HPDE6-E6E7 (cell line): ENCODE measurements around the gene ADH5.
"Not testable (repeated sequence)": the region's sequence is repeated elsewhere in the genome, so short reads cannot be mapped to it uniquely, and the experiment has no call there.

Source experiments
- DNase-seq: peaks from one replicate; pipeline ENCODE4 v3.0.0; 2011; ENCODE audit warnings: missing footprints; ENCODE audit errors: extremely low spot score

The ADH5 gene

DNA sequence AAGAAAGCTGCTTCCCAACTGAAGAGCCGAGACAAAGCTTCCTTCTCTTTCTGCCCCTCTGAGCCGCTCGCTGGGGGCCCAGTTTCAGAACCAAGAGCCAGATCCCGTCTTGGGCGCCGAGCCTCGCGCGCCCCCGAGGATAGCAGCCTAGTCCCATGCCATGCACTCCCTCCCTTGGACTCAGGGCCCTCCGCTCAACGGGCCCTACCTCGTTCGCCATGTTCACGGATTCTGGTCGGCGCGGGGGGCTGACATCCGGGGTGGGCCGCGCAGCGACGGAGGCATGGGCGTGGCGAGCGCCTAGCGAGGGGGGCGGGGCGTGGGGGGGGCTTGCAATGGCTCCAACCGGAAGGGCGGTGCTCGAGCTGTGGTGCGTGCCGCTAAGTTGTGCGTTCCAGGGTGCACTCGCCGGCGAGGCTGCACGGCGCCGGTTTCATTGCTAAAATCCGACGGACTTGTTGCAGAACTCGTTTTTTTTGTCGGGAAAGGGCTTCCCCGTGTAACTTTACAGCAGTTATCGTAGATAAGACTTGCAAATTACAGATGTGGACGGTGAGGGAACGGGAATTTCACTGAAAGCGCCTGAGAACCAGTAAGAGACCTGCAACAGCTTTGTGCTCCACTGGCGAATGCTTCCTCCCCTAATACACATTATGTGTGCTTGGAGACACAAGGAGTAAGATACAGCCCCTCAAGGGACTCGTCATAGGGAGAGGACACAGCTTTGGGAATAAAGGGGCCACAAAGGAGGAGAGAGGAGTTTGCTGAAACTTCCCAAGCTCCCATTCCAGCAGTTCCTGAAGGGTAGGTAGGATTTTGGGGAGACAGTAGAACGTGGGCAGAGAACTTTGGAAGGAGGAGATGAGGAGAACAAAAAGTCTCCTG lies at the start of gene ADH5:
Gene ADH5, minus strand, starts transcription at position 308 of the 885 bp plus-strand sequence. Its CDS starts 88 bp downstream, at position 220.
- peak; percentile 67 for DNase-seq

DNA sequence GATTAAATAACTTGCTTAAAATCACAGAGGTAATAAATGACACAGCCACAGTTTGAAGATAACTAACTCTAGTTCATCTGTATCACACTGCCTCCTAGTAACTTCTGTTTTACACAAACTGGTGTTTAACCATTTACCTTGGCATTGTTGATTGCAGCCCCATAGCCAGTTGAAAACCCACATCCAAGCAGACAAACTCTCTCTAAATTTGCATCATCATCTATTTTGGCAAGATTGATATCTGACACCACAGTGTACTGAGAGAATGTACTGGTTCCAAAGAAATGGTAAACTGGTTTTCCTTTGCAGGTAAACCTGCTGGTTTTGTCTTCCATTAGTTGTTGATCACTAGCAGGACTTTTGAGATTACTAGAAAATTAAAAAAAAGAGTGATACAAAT lies 47.7 kb upstream of the ADH5 start:
- DNase-seq, result no peak

DNA sequence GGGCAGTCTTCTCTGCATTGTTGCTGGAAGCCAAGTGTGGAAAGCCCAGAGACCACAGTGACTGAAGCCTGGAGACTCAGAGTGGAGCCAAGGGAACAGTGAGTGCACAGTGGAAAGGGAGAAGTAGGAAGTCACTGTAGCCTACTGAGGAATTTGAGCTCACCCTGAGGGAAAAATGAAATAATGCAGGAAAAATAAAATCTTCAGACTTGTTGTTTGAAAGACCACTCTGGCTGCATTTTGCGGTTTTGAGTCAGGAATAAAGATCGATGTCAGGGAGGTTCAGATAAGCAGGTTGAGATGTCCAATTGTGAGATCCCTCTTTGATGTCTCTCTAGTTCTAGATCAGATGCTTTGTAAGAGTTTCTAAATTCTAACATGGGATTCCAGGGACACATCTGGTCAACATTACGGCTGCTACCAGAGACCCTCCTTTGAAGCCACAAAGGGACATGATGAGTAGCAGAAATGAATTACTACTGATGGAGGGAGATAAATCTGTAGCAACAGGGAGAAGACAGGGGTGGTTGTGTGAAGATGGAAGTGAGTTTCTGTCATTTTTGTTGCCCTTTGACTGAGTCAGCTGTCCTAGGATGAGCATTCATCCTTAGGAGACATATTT lies 47.1 kb upstream of the ADH5 start:
- DNase-seq, result no peak

DNA sequence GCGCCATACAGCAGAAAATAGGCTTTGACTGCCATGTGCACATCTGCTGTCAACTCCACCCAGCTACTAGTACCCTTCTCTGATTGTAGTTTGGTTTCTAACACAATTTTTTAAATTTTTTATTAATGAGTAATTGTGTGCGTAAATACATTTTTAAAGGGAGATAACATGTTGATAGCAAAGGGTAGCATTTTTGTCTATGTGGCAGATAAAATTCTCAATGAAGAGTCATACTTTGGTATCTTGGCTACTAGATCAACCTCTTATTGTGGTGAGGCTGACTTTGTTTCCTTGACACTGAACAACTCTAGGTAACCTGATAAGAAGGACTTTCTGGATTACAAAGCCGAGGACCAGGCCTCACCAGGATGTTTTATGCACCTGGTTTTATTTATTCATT lies 46.0 kb upstream of the ADH5 start:
- no peak for DNase-seq

DNA sequence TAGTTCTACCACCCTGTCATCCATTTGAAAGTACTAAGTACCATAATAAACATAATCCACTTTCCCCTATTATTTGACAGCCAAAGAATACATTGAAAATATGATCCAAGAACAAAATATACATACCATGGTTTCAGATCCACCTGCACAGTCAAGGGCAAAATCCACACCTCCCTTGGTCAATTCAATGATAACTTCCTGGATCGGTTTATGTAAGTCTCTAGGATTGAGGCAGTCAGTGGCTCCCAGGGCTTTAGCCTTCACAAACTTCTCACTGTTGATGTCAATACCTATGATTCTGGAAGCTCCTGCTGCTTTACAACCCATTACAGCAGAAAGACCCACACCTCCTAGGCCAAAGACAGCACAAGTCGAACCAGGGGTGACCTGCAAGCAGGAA lies 42.8 kb upstream of the ADH5 start:
- no peak for DNase-seq

DNA sequence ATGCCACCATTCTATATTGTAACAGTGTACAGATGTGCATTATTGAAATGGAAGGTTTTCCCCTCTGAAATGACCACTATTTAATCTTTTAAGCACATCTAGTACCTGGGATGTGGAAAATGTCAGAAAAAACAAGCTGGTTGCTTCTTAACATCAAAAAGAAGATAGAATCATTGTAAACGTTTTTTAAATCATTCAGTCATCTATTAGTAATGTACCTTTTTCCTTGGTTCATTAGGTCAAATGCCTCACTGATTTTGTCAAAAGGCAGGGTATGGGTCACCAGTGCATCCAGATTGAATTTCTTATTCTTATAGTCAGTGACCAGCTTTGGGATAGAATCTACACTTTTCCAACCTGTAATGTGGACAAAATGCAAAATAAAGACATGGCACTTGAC lies 37.8 kb upstream of the ADH5 start:
- DNase-seq, result no peak

DNA sequence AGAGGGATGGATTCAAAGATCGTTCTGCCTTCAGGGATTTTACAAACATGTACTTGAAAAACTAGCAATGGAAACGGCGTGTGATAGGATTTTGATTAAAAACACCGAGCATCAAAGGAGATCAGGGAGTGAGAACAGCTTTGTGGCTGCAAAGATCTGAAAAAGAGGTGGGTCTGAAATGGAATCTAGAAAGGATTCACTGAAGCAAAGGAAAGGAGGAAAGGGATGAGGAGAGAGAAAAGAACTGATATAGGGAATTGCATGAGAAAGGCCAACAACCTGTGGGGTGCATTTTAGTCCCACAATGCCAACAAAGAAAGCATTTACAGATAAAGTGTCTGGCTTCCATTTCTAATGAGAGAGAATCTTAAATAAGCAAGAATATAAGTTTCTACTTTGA lies 32.4 kb upstream of the ADH5 start:
- no peak for DNase-seq

DNA sequence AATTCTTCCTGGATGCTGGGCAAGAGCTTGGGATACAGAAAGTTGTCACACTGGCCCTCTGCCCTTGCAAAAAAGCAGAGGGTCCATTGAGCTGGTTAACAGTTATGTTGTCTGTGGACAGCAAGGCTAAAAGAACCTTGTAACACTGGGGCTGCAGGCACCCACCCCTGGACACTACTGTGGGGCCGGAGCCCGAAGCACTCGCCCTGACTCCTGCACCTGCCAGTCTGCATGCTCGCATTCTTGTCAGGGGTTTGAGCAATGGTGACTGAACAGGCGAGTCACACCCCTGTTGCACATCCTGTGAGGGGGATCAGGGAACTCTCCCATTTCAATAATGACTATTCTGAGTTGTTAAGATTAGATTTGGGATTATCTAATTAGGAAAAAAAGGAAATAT lies 31.9 kb upstream of the ADH5 start:
- DNase-seq, result no peak

DNA sequence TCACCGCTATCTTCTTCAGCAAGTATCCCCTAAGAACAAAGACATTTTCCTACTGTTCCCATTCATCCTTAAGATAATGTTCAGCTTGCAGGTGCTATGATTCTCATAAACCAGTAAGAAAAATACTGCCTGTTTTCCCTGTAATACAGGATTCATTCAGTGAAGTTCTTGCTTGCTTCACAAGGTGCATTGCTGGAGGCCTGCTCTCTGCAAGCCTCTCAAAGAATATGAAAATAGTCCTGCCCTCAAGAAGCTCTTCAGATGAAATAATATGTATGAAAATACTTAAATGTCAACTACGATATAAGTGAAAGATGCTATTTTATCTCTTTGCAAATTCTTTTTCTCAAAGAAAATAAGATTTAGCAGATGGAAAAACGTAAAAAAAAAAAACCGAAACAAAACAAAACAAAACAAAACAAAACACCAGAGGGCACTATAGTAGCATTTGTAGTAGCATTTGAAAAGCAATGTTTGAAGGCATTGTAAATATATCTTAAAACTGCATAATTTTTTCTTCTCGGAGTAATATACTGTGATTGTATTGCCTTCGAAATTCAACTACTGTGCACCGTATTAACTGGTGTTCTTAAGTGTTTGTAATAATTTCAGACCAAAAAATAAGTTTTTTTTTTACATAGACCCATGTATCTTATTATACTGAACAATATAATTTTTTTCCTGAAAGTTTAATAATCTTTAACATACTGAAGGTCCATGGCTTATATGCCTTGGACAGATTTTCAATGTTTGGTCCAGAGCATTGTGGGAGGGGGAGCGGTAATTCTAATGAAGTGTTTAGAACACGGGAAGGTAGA lies 29.5 kb upstream of the ADH5 start:
- DNase-seq, result no peak

DNA sequence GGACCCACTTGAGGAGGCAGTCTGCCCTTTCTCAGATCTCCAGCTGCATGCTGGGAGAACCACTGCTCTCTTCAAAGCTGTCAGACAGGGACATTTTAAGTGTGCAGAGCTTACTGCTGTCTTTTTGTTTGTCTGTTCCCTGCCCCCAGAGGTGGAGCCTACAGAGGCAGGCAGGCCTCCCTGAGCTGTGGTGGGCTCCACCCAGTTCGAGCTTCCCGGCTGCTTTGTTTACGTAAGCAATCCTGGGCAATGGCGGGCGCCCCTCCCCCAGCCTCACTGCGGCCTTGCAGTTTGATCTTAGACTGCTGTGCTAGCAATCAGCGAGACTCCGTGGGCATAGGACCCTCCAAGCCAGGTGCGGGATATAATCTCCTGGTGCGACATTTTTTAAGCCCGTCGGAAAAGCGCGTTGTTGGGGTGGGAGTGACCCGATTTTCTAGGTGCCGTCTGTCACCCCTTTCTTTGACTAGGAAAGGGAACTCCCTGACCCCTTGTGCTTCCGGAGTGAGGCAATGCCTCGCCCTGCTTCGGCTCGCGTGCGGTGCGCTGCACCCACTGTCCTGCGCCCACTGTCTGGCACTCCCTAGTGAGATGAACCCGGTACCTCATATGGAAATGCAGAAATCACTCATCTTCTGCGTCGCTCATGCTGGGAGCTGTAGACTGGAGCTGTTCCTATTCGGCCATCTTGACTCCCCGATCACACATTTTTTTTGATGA lies 28.7 kb upstream of the ADH5 start:
- DNase-seq, result not testable (repeated sequence)

DNA sequence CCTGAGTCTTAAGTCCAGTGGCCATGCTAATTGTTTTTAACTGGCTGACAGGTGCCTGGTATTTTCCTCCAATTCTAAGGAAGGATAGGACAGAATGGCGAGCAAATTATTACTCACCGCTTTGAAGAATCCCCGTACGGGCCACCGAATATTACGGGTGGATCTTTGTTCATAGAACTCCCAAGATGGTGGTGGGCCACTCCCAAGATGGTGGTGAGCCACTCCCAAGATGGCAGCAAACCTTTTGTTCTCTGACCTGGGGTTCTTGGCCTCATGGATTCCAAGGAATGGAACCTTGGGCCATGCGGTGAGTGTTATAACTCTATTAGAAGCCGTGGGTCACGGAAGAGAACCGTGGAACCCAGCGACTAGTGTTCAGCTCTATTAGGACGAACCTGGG lies 20.7 kb upstream of the ADH5 start:
- DNase-seq, result not testable (repeated sequence)

DNA sequence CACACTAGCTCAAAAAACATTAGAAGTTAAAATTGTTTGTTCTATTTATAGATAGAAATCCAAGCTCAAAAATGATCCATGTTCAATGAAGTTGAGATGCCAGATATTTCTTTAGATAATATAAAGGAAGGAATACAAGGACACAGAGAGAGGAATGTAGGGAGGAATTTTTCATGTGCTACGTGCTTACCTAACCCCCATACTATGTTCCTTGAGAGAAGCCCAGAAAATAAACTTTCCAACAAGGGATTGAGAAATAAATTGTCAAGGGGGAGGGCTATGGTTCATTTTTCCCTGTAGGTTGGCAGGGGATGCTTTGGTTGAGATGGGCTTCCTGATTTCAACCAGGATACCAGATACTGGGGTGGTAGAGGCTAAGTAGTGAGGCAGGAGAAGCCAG lies 15.6 kb upstream of the ADH5 start:
- DNase-seq, result no peak

DNA sequence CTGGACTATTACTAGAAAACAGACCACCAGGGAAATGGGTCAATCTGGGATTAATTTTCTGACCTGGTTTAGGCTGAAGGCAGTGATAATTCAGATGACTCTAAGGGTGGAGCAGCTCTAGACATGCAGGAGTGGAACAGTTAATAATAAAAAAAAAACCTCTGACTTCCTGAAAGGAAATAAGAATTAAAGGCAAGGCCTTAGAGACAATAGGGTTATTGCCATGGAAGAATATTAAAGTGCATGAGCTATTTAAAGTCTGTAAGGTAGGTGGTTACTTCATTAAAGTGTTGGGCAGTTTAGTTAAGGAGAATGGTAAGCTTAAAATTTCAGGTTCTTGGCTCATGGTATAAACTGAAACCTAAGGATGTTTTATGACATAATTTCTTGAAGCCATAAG lies 14.6 kb upstream of the ADH5 start:
- DNase-seq, result no peak

DNA sequence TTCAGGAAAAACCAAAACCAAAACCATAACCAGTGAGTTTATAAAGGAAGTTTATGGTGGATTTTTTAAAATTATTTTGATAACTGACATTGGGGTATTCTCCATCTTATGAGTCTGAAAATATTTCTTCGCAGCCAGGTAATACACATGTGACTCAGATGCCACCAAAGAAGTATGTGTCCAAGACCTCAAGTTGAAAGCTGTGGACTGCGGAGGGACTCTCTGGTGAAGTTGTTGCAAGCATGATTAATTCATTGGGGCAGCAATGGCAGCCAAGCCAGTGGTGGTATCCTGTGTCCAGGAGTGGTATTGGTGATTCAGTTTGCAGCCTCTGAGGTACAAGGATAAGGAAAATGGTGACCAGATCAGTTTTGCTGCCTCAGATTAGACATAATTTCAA lies 14.0 kb upstream of the ADH5 start:
- DNase-seq, result no peak

DNA sequence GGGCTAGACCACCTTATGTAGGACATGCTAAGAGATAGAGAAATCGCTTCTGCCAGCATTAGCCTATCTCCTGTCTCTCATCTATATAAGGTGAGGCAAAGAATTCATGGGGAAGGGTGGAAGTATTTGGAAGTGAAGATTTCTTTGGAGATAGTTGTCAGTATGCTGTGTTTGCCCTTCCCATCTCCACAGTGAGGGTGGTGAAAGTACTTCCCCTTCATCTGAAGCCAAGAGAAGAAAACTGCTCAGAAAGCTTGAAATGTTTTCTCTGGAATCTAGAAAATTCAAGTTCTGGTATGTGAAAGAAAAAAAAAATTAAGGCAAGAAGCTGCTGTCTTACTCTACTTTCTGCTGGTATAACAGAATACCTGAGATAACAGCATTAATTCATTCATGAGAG lies 12.3 kb upstream of the ADH5 start:
- DNase-seq, result no peak

DNA sequence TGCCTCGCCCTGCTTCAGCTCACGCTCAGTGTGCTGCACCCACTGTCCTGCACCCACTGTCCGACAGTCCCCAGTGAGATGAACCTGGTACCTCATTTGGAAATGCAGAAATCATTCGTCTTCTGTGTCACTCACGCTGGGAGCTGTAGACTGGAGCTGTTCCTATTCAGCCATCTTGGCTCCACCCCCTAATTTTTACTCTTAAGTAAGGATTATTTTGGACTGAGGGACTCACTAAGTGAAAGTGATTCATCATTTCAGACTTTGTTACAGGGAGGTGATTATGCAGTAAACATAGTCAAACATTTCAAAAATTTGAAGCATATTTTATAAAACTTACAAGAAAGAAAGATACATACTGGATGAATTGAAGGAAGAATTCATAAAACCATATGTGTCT lies 11.2 kb upstream of the ADH5 start:
- not testable (repeated sequence) for DNase-seq

DNA sequence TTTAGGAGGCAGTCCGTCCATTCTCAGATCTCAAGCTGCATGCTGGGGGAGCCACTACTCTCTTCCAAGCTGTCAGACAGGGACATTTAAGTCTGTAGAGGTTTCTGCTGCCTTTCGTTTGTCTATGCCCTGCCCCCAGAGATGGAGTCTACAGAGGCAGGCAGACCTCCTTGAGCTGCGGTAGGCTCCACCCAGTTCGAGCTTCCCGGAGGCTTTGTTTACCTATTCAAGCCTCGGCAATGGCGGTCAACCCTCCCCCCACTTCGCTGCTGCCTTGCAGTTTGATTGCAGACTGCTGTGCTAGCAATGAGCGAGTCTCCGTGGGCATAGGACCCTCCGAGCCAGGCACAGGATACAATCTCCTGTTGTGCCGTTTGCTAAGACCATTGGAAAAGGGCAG lies 10.7 kb upstream of the ADH5 start:
- DNase-seq, result no peak

DNA sequence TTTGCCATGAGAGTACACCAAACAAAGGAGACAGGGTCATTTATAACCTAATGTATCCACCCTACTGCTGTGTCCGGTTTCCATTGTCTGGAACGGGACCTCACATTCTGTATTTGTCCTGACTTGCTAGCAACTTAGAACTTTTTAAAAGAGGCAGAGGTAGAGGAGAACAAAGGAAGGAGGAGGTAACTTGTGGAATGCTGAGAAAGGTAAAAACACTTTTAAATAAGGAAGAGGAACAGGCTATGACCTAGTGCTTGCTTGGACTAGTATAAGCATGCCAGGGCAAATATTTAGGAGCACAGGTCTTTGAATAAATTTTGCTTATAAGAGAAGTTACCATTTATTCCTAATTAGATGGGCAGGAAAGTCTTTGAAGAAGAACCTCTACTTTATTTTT lies 3.3 kb upstream of the ADH5 start:
- not testable (repeated sequence) for DNase-seq

DNA sequence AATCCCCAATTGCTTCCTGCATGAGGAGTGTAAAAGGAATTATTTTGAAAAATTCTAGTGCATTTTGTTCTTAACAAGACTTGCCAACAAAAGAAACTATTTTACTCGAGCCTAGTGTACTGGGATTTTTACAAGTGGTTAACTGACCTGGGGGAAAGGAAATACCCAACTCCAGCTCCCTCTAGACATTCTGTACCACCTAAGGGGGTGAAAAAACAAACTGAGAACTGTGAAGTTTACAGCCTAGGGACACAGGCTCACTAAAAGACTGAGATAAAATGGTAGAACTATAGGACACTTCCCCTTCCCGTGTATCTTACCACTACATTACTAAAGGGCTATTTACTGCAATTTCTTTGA lies 2.6 kb upstream of the ADH5 start:
- DNase-seq, result no peak

DNA sequence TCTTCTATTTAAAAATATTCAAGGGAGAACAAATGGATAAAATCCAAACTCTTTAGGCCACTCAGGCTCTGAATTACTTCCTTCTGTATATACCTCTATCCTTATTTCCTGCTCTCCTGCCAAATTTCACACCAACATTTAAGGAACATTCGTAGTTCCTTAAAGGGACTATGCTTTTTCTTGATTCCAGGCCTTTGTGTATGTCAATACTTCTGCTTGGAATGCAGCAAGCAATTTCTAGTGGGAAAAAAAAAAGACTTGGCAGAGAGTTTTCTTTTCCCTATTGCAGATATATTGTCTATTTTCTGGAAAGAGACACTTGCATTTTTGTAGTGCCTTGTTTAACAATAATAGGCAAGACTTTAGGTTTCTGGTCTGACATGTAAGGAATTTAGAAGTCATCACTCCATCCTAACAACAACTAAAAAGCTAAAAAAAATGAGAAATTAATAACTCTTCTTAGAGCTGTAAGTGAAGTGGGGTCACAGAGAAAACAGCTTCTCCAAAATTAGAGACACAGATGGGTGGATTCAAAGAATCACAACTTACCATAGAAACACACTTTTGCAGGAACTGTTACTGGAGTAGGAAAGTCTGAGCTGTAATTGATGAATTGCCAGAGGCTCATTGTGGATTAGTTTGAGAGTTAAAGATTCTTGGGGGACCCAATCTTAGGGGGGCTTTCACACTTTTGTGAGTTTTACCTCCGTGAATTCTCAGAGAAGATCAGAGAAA lies 2.1 kb upstream of the ADH5 start:
- DNase-seq, result no peak

DNA sequence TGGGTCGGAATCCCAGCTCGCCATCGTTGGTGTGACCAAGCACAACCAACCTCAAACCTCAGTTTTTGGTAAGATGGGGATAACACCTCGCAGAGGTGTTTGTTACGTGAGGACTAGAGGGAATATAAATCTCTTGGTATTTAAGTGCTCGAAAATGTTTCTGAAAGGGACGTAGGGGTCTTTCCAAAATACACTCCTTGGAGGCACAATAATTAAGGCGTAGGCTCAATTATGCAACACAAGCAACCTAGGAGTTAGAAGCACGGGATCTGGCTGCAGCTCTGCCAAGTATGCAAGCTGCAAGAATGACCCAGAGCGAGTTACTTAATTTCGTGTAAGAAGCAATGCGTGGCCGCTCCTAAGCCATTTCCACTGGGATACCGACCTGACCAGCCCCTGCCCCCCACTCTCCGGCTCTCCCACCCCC lies 552 bp downstream of the ADH5 start:
- DNase-seq, result peak; percentile 44
